Activated T-helper 1 cell treated with anti-CD3 and anti-CD28 coated beads, Interleukin-12 subunit alpha, Interleukin-12 subunit beta, Interleukin-2, Interleukin-4 antibody, amounts not matched to agents 30 ng/mL and 10 ng/mL and 1 ng/mL, durations not matched to agents 14 hours and 24 hours and 36 hours (primary cell): Measurements from ENCODE around the gene DPYD. TPM values are rescaled to one million over a fixed set of nuclear protein-coding genes. Genes with fewer than 3 reads are reported as not detected.
"Not testable (repeated sequence)": the region's sequence is repeated elsewhere in the genome, so short reads cannot be mapped to it uniquely, and the experiment has no call there.

Experiments
- DNase-seq: peaks from one replicate; pipeline ENCODE4 v3.0.0; 2021; ENCODE audit warnings: low spot score
- H3K27ac Mint-ChIP-seq: one replicate; pipeline ENCODE4 v1.8.0; 2021; ENCODE audit warnings: mild to moderate bottlenecking, mixed read lengths
- H3K27me3 Mint-ChIP-seq: one replicate; pipeline ENCODE4 v1.8.0; 2022; ENCODE audit warnings: mild to moderate bottlenecking, moderate library complexity, mixed read lengths; ENCODE audit not compliant: insufficient read depth
- H3K36me3 Mint-ChIP-seq: one replicate; pipeline ENCODE4 v1.8.0; 2021; ENCODE audit warnings: low read depth, mixed read lengths
- H3K4me1 Mint-ChIP-seq: one replicate; pipeline ENCODE4 v1.8.0; 2021; ENCODE audit warnings: low read depth, mixed read lengths
- H3K4me3 Mint-ChIP-seq: one replicate; pipeline ENCODE4 v1.8.0; 2021; ENCODE audit warnings: mild to moderate bottlenecking, moderate library complexity, mixed read lengths
- H3K9me3 Mint-ChIP-seq: one replicate; pipeline ENCODE4 v1.8.0; 2021; ENCODE audit warnings: mixed read lengths
- intact Hi-C: fragments of 100-400 bp; cut with micrococcal nuclease; formaldehyde crosslinking; loops from one replicate; pipeline ENCODE4 v1.15.1; 2024
- total RNA-seq: library from RNA; stranded (reverse); gene quantifications from 2 replicates; pipeline ENCODE4 v1.2.3, GENCODE V29; 2022

The DPYD gene
- total RNA-seq, 1 donor from 2014 or later: 16.2 TPM

GRCh38 chr1:97352936-97353382, 567.9 kb downstream of the DPYD start:
- Mint-ChIP-seq H3K27ac (no peak overlapping the region), H3K4me3 (no peak overlapping the region), H3K4me1 (no peaks in the 10 kb centered on the region), H3K27me3 (no peaks in the 10 kb centered on the region), H3K9me3 (no peaks in the 10 kb centered on the region), H3K36me3 (no peaks in the 10 kb centered on the region)
- intact Hi-C loops: no loop called here
- DNase-seq: no peak

GRCh38 chr1:97351846-97352245, 569.0 kb downstream of the DPYD start:
- Mint-ChIP-seq H3K4me1 (no peaks in the 10 kb centered on the region), H3K36me3 (no peaks in the 10 kb centered on the region), H3K9me3 (no peaks in the 10 kb centered on the region), H3K4me3 (no peak overlapping the region), H3K27ac (no peak overlapping the region), H3K27me3 (no peaks in the 10 kb centered on the region)
- DNase-seq: no peak
- intact Hi-C loops: no loop called here

GRCh38 chr1:97350662-97351061, 570.2 kb downstream of the DPYD start:
- Mint-ChIP-seq H3K9me3 (no peaks in the 10 kb centered on the region), H3K27ac (no peak overlapping the region), H3K36me3 (no peaks in the 10 kb centered on the region), H3K4me1 (no peaks in the 10 kb centered on the region), H3K4me3 (no peak overlapping the region), H3K27me3 (no peaks in the 10 kb centered on the region)
- intact Hi-C loops: no loop called here
- no peak for DNase-seq

- Mint-ChIP-seq H3K4me1 (no peaks in the 10 kb centered on the region), H3K36me3 (no peaks in the 10 kb centered on the region), H3K9me3 (no peaks in the 10 kb centered on the region), H3K4me3 (no peak overlapping the region), H3K27ac (no peak overlapping the region), H3K27me3 (no peaks in the 10 kb centered on the region)
- intact Hi-C loops: no loop called here
- no peak for DNase-seq
Measured at GRCh38 chr1:97350241-97350640, 570.6 kb downstream of the DPYD start.

GRCh38 chr1:97349794-97350193, 571.0 kb downstream of the DPYD start:
- H3K36me3 Mint-ChIP-seq, H3K9me3 Mint-ChIP-seq, H3K27me3 Mint-ChIP-seq, intact Hi-C loops, DNase-seq, H3K27ac Mint-ChIP-seq, H3K4me1 Mint-ChIP-seq, H3K4me3 Mint-ChIP-seq: not testable (repeated sequence)

- no peak for DNase-seq
- Mint-ChIP-seq H3K4me1 (no peaks in the 10 kb centered on the region), H3K27me3 (no peaks in the 10 kb centered on the region), H3K9me3 (no peaks in the 10 kb centered on the region), H3K36me3 (no peaks in the 10 kb centered on the region), H3K4me3 (no peak overlapping the region), H3K27ac (no peak overlapping the region)
- intact Hi-C loops: no loop called here
Measured at GRCh38 chr1:97348599-97349265, 572.1 kb downstream of the DPYD start.

- Mint-ChIP-seq H3K27me3 (peaks cover 2% of the 10 kb centered on the region), H3K4me3 (no peak overlapping the region), H3K4me1 (no peaks in the 10 kb centered on the region), H3K9me3 (no peaks in the 10 kb centered on the region), H3K36me3 (no peaks in the 10 kb centered on the region), H3K27ac (no peak overlapping the region)
- intact Hi-C loops: no loop called here
- no peak for DNase-seq
Measured at GRCh38 chr1:97340951-97341350, 579.9 kb downstream of the DPYD start.

GRCh38 chr1:97338347-97338746, 582.5 kb downstream of the DPYD start:
- Mint-ChIP-seq H3K27me3 (peaks cover 2% of the 10 kb centered on the region), H3K36me3 (no peaks in the 10 kb centered on the region), H3K4me3 (no peak overlapping the region), H3K4me1 (no peaks in the 10 kb centered on the region), H3K9me3 (no peaks in the 10 kb centered on the region), H3K27ac (no peak overlapping the region)
- DNase-seq: no peak
- intact Hi-C loops: no loop called here

- intact Hi-C loops: no loop called here
- no peaks in the 10 kb centered on the region for H3K36me3 Mint-ChIP-seq
- H3K4me3 Mint-ChIP-seq: no peak overlapping the region
- DNase-seq: no peak
- H3K9me3 Mint-ChIP-seq: no peaks in the 10 kb centered on the region
- peaks cover 2% of the 10 kb centered on the region for H3K27me3 Mint-ChIP-seq
- H3K27ac Mint-ChIP-seq: no peak overlapping the region
- no peaks in the 10 kb centered on the region for H3K4me1 Mint-ChIP-seq
Measured at GRCh38 chr1:97337250-97338030, 583.4 kb downstream of the DPYD start.

GRCh38 chr1:97334454-97334853, 586.4 kb downstream of the DPYD start:
- Mint-ChIP-seq H3K9me3 (no peaks in the 10 kb centered on the region), H3K4me3 (no peak overlapping the region), H3K4me1 (no peaks in the 10 kb centered on the region), H3K27me3 (peaks cover 2% of the 10 kb centered on the region), H3K27ac (no peak overlapping the region), H3K36me3 (no peaks in the 10 kb centered on the region)
- DNase-seq: no peak
- intact Hi-C loops: no loop called here

- Mint-ChIP-seq H3K36me3 (no peaks in the 10 kb centered on the region), H3K4me3 (no peak overlapping the region), H3K27me3 (peaks cover 2% of the 10 kb centered on the region), H3K4me1 (no peaks in the 10 kb centered on the region), H3K9me3 (no peaks in the 10 kb centered on the region), H3K27ac (no peak overlapping the region)
- intact Hi-C loops: no loop called here
- DNase-seq: no peak
Measured at GRCh38 chr1:97332716-97333115, 588.1 kb downstream of the DPYD start.

- Mint-ChIP-seq H3K4me1 (no peaks in the 10 kb centered on the region), H3K36me3 (no peaks in the 10 kb centered on the region), H3K27me3 (no peaks in the 10 kb centered on the region), H3K27ac (no peak overlapping the region), H3K4me3 (no peak overlapping the region), H3K9me3 (no peaks in the 10 kb centered on the region)
- no peak for DNase-seq
- intact Hi-C loops: no loop called here
Measured at GRCh38 chr1:97331165-97331564, 589.7 kb downstream of the DPYD start.

GRCh38 chr1:97314685-97315084, 606.1 kb downstream of the DPYD start:
- H3K27me3 Mint-ChIP-seq: no peaks in the 10 kb centered on the region
- no peaks in the 10 kb centered on the region for H3K36me3 Mint-ChIP-seq
- H3K27ac Mint-ChIP-seq: no peak overlapping the region
- peaks cover 4% of the 10 kb centered on the region for H3K9me3 Mint-ChIP-seq
- H3K4me3 Mint-ChIP-seq: no peak overlapping the region
- no peaks in the 10 kb centered on the region for H3K4me1 Mint-ChIP-seq
- DNase-seq: no peak
- intact Hi-C loops: no loop called here
